Measurements from ENCODE around the gene ZC3H4. TPM values are rescaled to one million over a fixed set of nuclear protein-coding genes. Genes with fewer than 3 reads are reported as not detected.
"Not testable (repeated sequence)": the region's sequence is repeated elsewhere in the genome, so short reads cannot be mapped to it uniquely, and the experiment has no call there.

The ZC3H4 gene
- total and polyA plus RNA-seq, 9 of the 15 experiments (the other 6 are each of a cell fraction or from before 2014, with no cell fraction given): 2.2 to 75.6 (median 18.3) TPM

- H3K27me3 ChIP-seq (ENCODE audit: control insufficient read depth in 2 of 2, insufficient read depth in 2 of 2, low read length in 2 of 2); H3K9me3 ChIP-seq (replicated peaks; ENCODE audit: control insufficient read depth, insufficient read depth, low read depth, low read length); DNase-seq (ENCODE audit: extremely low read depth in 1 of 4, low spot score in 3 of 4); H4K20me1 ChIP-seq (replicated peaks; ENCODE audit: control insufficient read depth, insufficient read depth, low read length); H3K9ac ChIP-seq (ENCODE audit: insufficient read depth in 1 of 2, low read depth in 2 of 2, low read length in 2 of 2); H2AFZ ChIP-seq (ENCODE audit: low read depth, low read length); CTCF ChIA-PET (ENCODE audit: low intra/inter-chr PET ratio); in situ Hi-C loops (cut with MboI); H3K9me1 ChIP-seq (ENCODE audit: control insufficient read depth, insufficient read depth, low read length); H3K4me2 ChIP-seq (ENCODE audit: insufficient read depth, low read length); H3K27ac ChIP-seq (ENCODE audit: extremely low read depth, low read depth, low read length); BruUV-seq (replicated peaks); intact Hi-C loops (cut with micrococcal nuclease); FAIRE-seq; H3K4me3 ChIP-seq; TF ChIP-seq JUND (tag; IDR thresholded peaks at IDR 0.05; ENCODE audit: borderline replicate concordance, low read depth, low read length): not testable (repeated sequence)
- ATAC-seq: peak; percentile 45
- Histone ChIP-seq H3K79me2 (ENCODE audit: control insufficient read depth, insufficient read depth, low read length) (peaks cover 80% of the 10 kb centered on the region), H3K36me3 (ENCODE audit: control insufficient read depth, insufficient read depth, low read length) (peaks cover 82% of the 10 kb centered on the region), H3K4me1 (replicated peaks in 1 of 2; ENCODE audit: control insufficient read depth in 2 of 2, insufficient read depth in 2 of 2, low read length in 2 of 2) (peaks cover 0 to 13% of the 10 kb centered on the region in 2 experiments)
- WGBS (ENCODE audit: insufficient coverage, low coverage, missing lambda C conversion rate): 47% methylated on average over 6 of the region's 7 CpGs
- POLR2A ChIA-PET: interaction anchor here (0.6 to 12.1 kb wide), 5 partner anchors 4 to 128 kb away, joined by 3 to 109 read pairs (median 3); partner anchors contain the start of gene SAE1
- TF ChIP-seq JUND (IDR thresholded peaks at IDR 0.05; ENCODE audit: borderline replicate concordance, low read depth, low read length) (peak; percentile 35; the same call in 1 of the 2 replicates), TRIM24 (IDR thresholded peaks at IDR 0.05) (0 out of 4 replicates have a peak, but pooled peaks of 1 of the 2 experiments have one; percentile 6), FOSL1 (tag; conservative IDR thresholded peaks at IDR 0.05) (peak; percentile 48; the same call in 1 of the 2 replicates), ADNP (tag; IDR thresholded peaks at IDR 0.05) (0 out of 2 replicates have a peak, but pooled peaks have one; percentile 20)
- TF ChIP-seq, protein P1, sequence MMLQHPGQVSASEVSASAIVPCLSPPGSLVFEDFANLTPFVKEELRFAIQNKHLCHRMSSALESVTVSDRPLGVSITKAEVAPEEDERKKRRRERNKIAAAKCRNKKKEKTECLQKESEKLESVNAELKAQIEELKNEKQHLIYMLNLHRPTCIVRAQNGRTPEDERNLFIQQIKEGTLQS (IDR thresholded peaks at IDR 0.05): peak; percentile 75
- TF ChIP-seq, protein P1 (CRISPR knock-in tag; conservative IDR thresholded peaks at IDR 0.05): not testable (repeated sequence)
Observed at GRCh38 chr19:47141252-47141651, 27.7 kb upstream of the ZC3H4 start.
